ENCODE data around the gene GALNT13.

DNA sequence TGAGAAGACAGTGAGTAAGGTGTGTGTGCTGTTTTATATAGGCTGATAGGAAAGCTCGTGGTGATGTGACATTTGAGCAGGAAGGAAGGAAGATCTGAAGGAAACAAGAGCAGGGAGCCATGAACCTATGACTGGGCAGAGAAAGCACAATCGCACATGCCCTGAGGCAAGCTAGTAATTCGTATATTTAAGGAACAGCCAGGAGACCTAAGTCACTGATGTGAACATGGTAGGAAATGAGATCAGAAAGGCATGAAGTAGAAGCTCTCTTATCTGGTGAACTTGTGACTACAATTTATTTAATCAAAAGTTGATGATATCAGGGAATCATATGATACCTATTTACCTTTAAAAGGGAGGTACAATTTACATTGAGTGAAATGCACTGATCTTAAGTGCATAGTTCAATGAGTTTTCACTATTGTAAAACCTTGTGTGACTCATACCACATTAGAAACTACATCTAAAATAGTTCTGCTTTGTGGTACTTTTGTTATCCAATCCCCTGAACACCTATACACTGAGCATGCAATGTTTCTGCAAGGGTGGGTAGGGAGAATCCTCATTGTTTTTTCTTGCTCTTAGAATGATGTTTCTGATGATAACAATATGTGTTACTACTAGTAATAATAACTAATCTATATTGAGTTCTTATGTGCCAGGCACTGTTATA lies 67.5 kb downstream of the GALNT13 start:
- TF ChIP-seq, protein P1, sequence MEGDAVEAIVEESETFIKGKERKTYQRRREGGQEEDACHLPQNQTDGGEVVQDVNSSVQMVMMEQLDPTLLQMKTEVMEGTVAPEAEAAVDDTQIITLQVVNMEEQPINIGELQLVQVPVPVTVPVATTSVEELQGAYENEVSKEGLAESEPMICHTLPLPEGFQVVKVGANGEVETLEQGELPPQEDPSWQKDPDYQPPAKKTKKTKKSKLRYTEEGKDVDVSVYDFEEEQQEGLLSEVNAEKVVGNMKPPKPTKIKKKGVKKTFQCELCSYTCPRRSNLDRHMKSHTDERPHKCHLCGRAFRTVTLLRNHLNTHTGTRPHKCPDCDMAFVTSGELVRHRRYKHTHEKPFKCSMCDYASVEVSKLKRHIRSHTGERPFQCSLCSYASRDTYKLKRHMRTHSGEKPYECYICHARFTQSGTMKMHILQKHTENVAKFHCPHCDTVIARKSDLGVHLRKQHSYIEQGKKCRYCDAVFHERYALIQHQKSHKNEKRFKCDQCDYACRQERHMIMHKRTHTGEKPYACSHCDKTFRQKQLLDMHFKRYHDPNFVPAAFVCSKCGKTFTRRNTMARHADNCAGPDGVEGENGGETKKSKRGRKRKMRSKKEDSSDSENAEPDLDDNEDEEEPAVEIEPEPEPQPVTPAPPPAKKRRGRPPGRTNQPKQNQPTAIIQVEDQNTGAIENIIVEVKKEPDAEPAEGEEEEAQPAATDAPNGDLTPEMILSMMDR (IDR thresholded peaks at IDR 0.05) = no peak
- TF ChIP-seq POLR2A (IDR thresholded peaks at IDR 0.05) (no peak), POLR2AphosphoS5 (IDR thresholded peaks at IDR 0.05) (no peak)

Data from breast epithelium (tissue), 3 donors.